ENCODE data around the gene ENDOU.
"Not testable (repeated sequence)": the region's sequence is repeated elsewhere in the genome, so short reads cannot be mapped to it uniquely, and the experiment has no call there.

Gene ENDOU

GRCh38 chr12:47698631-47699030 lies 26.7 kb downstream of the ENDOU start:
- DNase-seq (ENCODE audit: low read depth) = no peak
- no peak for TF ChIP-seq CTCF (conservative IDR thresholded peaks at IDR 0.05; ENCODE audit: low read depth, low read length)
- no peak overlapping the region for H3K4me3 ChIP-seq (ENCODE audit: low read depth, low read length)

- DNase-seq (ENCODE audit: low read depth) = no peak
- no peak overlapping the region for H3K4me3 ChIP-seq (ENCODE audit: low read depth, low read length)
- no peak for TF ChIP-seq CTCF (conservative IDR thresholded peaks at IDR 0.05; ENCODE audit: low read depth, low read length)
Measured at GRCh38 chr12:47698055-47698454, 27.2 kb downstream of the ENDOU start.

DNA sequence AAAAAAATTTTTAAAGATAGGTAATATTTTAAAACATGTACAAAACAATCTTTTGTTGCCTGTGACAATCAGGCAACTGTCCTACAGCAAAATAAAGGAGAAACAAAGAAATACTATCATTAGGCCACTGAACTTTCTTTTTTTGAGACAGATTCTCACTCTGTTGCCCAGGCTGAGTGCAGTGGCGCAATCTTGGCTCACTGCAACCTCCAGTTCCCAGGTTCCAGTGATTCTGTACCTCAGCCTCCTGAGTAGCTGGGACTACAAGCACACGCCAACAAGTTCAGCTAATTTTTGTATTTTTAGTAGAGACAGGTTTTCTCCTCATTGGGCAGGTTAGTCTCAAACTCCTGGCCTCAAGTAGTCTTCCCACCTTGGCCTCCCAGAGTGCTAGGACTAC lies 36.1 kb downstream of the ENDOU start:
- no peak for DNase-seq (ENCODE audit: low read depth)
- no peak overlapping the region for H3K4me3 ChIP-seq (ENCODE audit: low read depth, low read length)
- TF ChIP-seq CTCF (conservative IDR thresholded peaks at IDR 0.05; ENCODE audit: low read depth, low read length) = no peak

DNA sequence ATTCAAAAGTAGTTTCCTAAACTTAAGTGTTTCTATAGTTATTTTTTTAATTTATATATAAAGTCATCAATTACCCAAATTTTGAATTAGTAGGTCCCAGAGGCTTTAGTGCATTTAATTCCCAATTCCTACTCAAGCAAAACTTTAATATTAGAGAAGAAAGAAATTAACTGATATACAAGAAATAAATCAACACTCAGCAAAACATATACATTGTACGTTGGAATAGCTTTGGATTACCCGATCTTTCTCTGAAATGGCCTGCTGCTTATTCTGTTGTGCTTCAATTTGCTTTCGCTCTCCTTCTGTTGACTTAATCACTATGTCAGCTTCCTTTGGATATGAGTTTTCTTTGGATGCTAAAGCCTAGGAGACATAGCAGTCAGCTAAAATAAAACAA lies 37.7 kb downstream of the ENDOU start:
- no peak for TF ChIP-seq CTCF (conservative IDR thresholded peaks at IDR 0.05; ENCODE audit: low read depth, low read length)
- DNase-seq (ENCODE audit: low read depth) = no peak
- no peak overlapping the region for H3K4me3 ChIP-seq (ENCODE audit: low read depth, low read length)

DNA sequence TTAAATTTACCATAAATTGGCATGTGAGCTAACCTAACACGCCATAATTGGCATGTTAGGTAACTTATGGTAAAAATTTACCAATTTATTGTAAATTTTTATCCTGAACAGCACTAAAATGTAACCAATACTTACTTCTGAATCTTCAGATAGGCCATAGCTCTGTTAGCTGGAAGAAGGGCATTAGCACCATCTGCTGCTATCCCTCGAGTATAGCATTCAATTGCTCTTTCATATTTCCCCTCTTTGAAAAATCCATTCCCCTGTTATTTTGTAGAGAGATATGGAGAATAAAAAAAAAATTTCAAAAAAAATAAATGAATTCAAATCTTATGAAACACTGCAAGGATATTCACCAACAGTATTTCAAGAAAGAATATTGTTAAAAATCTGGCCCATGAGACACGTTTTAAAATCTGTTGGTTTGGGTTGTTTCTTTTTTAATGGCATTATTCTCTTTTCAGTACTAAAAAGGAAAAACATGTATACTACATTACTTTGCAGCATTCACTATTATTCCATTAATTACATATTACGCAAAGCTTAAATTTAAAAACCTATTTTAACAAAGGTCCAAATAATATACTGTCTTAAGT lies 38.5 kb downstream of the ENDOU start:
- H3K4me3 ChIP-seq (ENCODE audit: low read depth, low read length) = no peak overlapping the region
- peak; percentile 85 for TF ChIP-seq CTCF (conservative IDR thresholded peaks at IDR 0.05; ENCODE audit: low read depth, low read length)
- DNase-seq (ENCODE audit: low read depth) = peak; percentile 81

DNA sequence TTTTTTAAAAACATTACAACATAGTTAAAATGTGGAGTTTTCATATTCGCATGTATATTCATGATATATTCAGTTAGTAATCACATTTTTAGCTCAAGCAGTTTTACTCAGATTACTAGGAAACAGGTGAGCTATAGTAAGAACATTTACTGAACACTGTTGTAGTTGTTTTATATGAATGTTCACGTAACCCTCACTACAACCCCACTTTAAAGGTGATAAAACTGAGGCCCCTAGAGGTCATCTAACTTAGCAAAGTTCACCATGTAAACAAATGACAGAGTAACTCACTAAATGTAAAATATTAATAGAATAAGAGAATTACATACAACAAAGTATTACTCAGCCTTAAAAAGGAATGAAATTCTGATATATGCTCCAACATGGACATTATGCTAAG lies 45.5 kb downstream of the ENDOU start:
- no peak for DNase-seq (ENCODE audit: low read depth)
- TF ChIP-seq CTCF (conservative IDR thresholded peaks at IDR 0.05; ENCODE audit: low read depth, low read length) = no peak
- H3K4me3 ChIP-seq (ENCODE audit: low read depth, low read length) = no peak overlapping the region

DNA sequence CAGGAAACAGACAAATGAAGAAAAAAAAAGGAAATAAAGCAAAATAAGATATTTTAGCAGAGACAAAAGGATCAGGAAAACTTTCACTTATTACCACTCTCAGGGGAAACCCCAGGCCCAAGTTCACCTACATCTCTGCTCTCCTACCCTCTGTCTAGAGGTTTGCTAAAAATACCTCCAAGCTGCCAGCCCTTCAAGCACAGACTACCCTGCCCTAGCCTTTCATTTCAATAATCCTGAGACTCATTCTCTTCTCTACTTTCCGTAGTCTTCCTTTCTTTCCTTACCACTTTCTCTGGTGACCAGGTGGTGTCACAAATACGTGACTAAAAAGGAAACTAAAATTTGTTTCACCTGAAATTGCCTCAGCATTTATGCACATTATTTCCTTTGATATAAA lies 53.2 kb downstream of the ENDOU start:
- H3K4me3 ChIP-seq (ENCODE audit: low read depth, low read length) = no peak overlapping the region
- no peak for DNase-seq (ENCODE audit: low read depth)
- no peak for TF ChIP-seq CTCF (conservative IDR thresholded peaks at IDR 0.05; ENCODE audit: low read depth, low read length)

- not testable (repeated sequence) for H3K4me3 ChIP-seq (ENCODE audit: low read depth, low read length)
Measured at GRCh38 chr12:47667935-47668334, 57.4 kb downstream of the ENDOU start.

More at GRCh38 chr12:47667935-47668334, 57.4 kb downstream of the ENDOU start:
- DNase-seq (ENCODE audit: low read depth) = not testable (repeated sequence)
